ENCODE results near the gene DNAJB8. TPM values are rescaled to one million over a fixed set of nuclear protein-coding genes. Genes with fewer than 3 reads are reported as not detected.

The DNAJB8 gene
- total RNA-seq, 2 donors from 2014 or later = not detected

DNA sequence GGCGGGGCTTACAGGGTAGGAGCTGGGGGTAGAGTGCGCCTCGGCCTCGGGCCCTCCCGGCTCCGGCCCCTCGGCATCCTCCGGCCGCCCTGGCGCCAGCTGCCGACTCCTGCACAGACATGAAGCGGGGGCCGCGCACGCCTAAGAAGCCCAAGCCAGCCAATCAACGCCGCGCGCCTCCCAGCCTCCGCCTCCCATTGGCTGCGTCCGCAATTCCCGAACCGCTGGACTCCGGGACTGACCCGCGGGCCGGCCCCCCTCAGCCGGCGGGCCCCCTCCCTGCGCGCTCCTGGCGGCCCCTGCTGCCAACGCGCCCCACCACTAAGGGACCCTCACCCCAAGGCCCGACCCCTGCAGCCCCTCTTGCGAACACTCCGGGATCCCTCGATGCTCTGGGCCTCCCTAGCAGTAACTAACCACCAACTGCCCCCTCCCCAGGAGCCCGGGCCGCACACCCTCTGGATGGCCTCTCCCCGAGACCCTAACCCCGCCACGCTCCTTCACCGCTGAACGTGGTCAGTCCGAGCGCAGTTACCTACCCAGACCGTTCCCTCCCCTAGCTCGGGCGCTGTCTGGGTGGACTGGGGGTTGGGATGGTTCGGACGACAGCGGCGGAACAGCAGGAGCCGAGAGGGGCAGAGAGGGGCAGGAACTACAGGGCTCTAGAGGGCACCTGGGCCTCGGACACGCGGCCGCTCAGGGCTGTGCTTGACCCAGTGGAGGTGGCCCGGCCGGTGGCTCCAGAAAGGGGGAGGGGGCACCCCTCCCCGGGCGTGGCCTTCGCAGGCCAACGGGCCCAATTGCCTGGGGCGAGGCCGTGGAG, 21.3 kb upstream of the DNAJB8 start:
- no peak overlapping the region for H3K27ac ChIP-seq (ENCODE audit: low read depth, low read length)
- H3K27me3 ChIP-seq (ENCODE audit: control insufficient read depth, insufficient read depth, low read length, poor library complexity, severe bottlenecking) = peaks cover 100% of the 10 kb centered on the region
- H3K4me3 ChIP-seq (ENCODE audit: low read length) = no peak overlapping the region
- WGBS, 2 experiments (ENCODE audit: insufficient coverage in 1 of 2, insufficient read length in 1 of 2) = 0 to 1% methylated on average over 25 to 68 of the region's 68 CpGs
- Mint-ChIP-seq H3K4me3 (peak overlapping the region; percentile 62), H3K4me1 (peaks cover 32% of the 10 kb centered on the region), H3K36me3 (ENCODE audit: low read depth) (no peaks in the 10 kb centered on the region), H3K27ac (no peak overlapping the region), H3K9me3 (no peaks in the 10 kb centered on the region), H3K27me3 (ENCODE audit: insufficient read depth) (peaks cover 95% of the 10 kb centered on the region)
- peak; percentile 96 for DNase-seq
- H3K9me3 ChIP-seq (ENCODE audit: control insufficient read depth, low read length) = no peaks in the 10 kb centered on the region
- H3K9ac ChIP-seq (ENCODE audit: extremely low read depth, low read length, poor library complexity, severe bottlenecking) = no peak overlapping the region
- H3K4me1 ChIP-seq (ENCODE audit: control insufficient read depth, insufficient read depth, low read length) = peaks cover 13% of the 10 kb centered on the region
- TF ChIP-seq, protein P1, sequence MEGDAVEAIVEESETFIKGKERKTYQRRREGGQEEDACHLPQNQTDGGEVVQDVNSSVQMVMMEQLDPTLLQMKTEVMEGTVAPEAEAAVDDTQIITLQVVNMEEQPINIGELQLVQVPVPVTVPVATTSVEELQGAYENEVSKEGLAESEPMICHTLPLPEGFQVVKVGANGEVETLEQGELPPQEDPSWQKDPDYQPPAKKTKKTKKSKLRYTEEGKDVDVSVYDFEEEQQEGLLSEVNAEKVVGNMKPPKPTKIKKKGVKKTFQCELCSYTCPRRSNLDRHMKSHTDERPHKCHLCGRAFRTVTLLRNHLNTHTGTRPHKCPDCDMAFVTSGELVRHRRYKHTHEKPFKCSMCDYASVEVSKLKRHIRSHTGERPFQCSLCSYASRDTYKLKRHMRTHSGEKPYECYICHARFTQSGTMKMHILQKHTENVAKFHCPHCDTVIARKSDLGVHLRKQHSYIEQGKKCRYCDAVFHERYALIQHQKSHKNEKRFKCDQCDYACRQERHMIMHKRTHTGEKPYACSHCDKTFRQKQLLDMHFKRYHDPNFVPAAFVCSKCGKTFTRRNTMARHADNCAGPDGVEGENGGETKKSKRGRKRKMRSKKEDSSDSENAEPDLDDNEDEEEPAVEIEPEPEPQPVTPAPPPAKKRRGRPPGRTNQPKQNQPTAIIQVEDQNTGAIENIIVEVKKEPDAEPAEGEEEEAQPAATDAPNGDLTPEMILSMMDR (conservative IDR thresholded peaks at IDR 0.05) = no peak
- no peaks in the 10 kb centered on the region for H3K36me3 ChIP-seq (ENCODE audit: control insufficient read depth, insufficient read depth, low read length)

DNA sequence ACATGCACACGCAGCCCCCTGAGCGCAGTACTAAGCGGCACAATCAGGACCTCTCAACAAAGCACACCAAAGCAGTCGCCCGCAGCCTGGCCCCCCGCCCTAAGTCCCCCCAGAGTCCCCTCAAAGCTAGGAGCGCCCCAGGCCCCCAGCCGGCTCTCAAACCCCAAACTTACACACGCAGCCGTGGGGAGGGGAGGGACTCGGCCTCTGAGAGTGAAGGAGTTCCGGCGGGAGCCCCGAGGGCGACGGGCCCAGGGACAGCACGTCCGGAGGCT, 20.8 kb upstream of the DNAJB8 start:
- H3K27ac Mint-ChIP-seq = no peak overlapping the region
- Histone ChIP-seq H3K4me3 (ENCODE audit: low read length) (peak overlapping the region; percentile 23), H3K36me3 (ENCODE audit: control insufficient read depth, insufficient read depth, low read length) (no peaks in the 10 kb centered on the region), H3K4me1 (ENCODE audit: control insufficient read depth, insufficient read depth, low read length) (peaks cover 13% of the 10 kb centered on the region), H3K9ac (ENCODE audit: extremely low read depth, low read length, poor library complexity, severe bottlenecking) (no peak overlapping the region), H3K27me3 (ENCODE audit: control insufficient read depth, insufficient read depth, low read length, poor library complexity, severe bottlenecking) (peaks cover 100% of the 10 kb centered on the region), H3K9me3 (ENCODE audit: control insufficient read depth, low read length) (no peaks in the 10 kb centered on the region), H3K27ac (ENCODE audit: low read depth, low read length) (no peak overlapping the region)
- no peaks in the 10 kb centered on the region for H3K9me3 Mint-ChIP-seq
- TF ChIP-seq, protein P1 (conservative IDR thresholded peaks at IDR 0.05) = no peak
- 2 to 4% methylated on average over 5 to 18 of the region's 18 CpGs for WGBS, 2 experiments (ENCODE audit: insufficient coverage in 1 of 2, insufficient read length in 1 of 2)
- peaks cover 36% of the 10 kb centered on the region for H3K4me1 Mint-ChIP-seq
- DNase-seq = no peak
- H3K27me3 Mint-ChIP-seq (ENCODE audit: insufficient read depth) = peaks cover 95% of the 10 kb centered on the region
- H3K36me3 Mint-ChIP-seq (ENCODE audit: low read depth) = no peaks in the 10 kb centered on the region
- peak overlapping the region; percentile 51 for H3K4me3 Mint-ChIP-seq

DNA sequence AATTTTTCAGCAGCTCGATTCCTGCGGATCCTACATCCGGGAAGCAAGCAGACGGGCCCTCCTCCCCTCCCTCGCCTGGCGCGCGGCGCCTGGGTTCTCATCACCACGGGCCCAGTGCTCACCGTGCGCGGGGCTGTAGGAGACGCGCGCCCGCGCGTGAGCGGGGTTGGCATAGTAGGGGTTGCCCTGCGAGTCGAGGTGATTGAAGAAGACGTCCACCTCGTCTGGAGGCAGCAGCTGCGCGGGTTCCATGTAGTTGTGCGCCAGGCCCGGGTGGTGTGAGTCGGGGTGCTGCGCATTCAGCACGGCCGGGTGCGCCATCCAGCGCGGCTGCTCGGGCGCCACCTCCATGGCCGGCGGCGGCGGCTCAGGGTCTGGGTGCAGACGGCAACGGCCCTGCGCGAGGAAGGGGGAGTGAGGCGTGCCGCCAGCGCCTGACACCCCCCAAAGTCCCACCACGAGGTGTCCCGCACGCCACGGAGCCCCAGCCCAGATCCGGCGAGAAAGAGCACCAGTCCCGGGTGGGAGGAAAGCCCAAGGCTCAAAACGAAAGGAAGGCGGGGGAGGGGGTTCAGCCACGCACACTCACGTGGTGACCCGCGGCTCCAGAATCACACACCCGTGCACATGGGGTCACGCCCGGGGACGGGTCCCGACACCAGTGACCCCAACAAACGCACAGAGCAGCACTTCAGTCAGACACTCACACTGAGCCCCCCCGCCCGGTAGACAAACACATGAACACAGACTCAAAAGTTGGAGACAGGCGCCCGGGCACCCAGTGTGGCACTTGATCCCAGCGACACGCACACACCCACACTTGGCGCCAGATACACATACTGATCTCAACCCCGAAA, 20.2 kb upstream of the DNAJB8 start:
- no peaks in the 10 kb centered on the region for H3K9me3 Mint-ChIP-seq
- 2 to 5% methylated on average over 28 to 75 of the region's 75 CpGs for WGBS, 2 experiments (ENCODE audit: insufficient coverage in 1 of 2, insufficient read length in 1 of 2)
- H3K27ac Mint-ChIP-seq = no peak overlapping the region
- no peaks in the 10 kb centered on the region for H3K36me3 Mint-ChIP-seq (ENCODE audit: low read depth)
- H3K9me3 ChIP-seq (ENCODE audit: control insufficient read depth, low read length) = no peaks in the 10 kb centered on the region
- peaks cover 100% of the 10 kb centered on the region for H3K27me3 ChIP-seq (ENCODE audit: control insufficient read depth, insufficient read depth, low read length, poor library complexity, severe bottlenecking)
- peaks cover 39% of the 10 kb centered on the region for H3K4me1 Mint-ChIP-seq
- TF ChIP-seq, protein P1 (conservative IDR thresholded peaks at IDR 0.05) = no peak
- peak overlapping the region; percentile 23 for H3K4me3 ChIP-seq (ENCODE audit: low read length)
- peak; percentile 83 for DNase-seq
- H3K4me3 Mint-ChIP-seq = peak overlapping the region; percentile 51
- H3K27ac ChIP-seq (ENCODE audit: low read depth, low read length) = no peak overlapping the region
- H3K9ac ChIP-seq (ENCODE audit: extremely low read depth, low read length, poor library complexity, severe bottlenecking) = no peak overlapping the region
- no peaks in the 10 kb centered on the region for H3K36me3 ChIP-seq (ENCODE audit: control insufficient read depth, insufficient read depth, low read length)
- H3K4me1 ChIP-seq (ENCODE audit: control insufficient read depth, insufficient read depth, low read length) = peaks cover 13% of the 10 kb centered on the region
- peaks cover 95% of the 10 kb centered on the region for H3K27me3 Mint-ChIP-seq (ENCODE audit: insufficient read depth)
